Left hindlimb (tissue), 1 donor: ENCODE measurements around the gene USP17L17.
"Not testable (repeated sequence)": the region's sequence is repeated elsewhere in the genome, so short reads cannot be mapped to it uniquely, and the experiment has no call there.

Source experiments
- DNase-seq: peaks from one replicate; pipeline ENCODE4 v3.0.0-alpha.2; 2018

The USP17L17 gene, protein sequence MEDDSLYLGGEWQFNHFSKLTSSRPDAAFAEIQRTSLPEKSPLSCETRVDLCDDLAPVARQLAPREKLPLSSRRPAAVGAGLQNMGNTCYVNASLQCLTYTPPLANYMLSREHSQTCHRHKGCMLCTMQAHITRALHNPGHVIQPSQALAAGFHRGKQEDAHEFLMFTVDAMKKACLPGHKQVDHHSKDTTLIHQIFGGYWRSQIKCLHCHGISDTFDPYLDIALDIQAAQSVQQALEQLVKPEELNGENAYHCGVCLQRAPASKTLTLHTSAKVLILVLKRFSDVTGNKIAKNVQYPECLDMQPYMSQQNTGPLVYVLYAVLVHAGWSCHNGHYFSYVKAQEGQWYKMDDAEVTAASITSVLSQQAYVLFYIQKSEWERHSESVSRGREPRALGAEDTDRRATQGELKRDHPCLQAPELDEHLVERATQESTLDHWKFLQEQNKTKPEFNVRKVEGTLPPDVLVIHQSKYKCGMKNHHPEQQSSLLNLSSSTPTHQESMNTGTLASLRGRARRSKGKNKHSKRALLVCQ

DNA sequence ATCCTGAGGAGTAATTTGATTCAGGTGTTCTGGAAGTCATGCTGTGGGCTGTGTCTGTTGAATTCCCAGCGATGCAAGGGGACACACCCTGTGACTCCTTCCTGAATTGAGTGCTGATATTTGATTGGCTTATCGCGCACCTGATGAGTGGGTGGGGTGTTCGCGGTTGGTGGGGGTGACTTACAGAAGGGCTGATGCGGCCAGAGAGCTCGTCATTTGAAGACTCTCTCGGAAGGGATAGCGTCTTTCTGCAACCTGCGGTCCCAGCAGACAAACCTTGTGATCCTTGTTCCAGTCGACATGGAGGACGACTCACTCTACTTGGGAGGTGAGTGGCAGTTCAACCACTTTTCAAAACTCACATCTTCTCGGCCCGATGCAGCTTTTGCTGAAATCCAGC lies at the start of gene USP17L17:
TSS of gene USP17L17 (plus strand) at position 301 of the 400 bp plus-strand sequence. CDS start at position 301, 0 bp downstream.
- not testable (repeated sequence) for DNase-seq

DNA sequence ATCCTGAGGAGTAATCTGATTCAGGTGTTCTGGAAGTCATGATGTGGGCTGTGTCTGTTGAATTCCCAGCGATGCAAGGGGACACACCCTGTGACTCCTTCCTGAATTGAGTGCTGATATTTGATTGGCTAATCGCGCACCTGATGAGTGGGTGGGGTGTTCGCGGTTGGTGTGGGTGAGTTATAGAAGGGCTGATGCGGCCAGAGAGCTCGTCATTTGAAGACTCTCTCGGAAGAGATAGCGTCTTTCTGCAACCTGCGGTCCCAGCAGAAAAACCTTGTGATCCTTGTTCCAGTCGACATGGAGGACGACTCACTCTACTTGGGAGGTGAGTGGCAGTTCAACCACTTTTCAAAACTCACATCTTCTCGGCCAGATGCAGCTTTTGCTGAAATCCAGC lies 33.3 kb upstream of the USP17L17 start, which contains the start of gene USP17L10:
TSS of gene USP17L10 (plus strand) at position 301 of the 400 bp plus-strand sequence. CDS start at position 301, 0 bp downstream.
- DNase-seq: not testable (repeated sequence)

DNA sequence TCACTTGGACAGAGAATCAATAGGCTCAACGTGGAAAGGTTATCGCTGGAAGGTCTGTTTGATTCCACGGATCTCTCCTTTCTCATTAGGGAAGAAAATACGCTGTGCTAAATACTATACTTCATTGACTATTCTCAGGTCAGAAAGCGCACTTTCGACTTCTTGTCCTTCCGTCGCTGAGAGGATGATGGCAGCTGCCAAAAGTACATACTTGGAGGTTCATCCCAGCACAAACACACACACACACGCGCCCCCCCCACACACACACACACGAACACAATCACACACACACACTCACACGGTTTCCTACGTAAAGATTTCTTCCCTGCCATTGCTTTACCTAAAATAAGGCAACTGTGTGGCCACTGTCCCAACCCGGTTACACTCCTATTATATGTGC lies 29.0 kb upstream of the USP17L17 start:
- not testable (repeated sequence) for DNase-seq

DNA sequence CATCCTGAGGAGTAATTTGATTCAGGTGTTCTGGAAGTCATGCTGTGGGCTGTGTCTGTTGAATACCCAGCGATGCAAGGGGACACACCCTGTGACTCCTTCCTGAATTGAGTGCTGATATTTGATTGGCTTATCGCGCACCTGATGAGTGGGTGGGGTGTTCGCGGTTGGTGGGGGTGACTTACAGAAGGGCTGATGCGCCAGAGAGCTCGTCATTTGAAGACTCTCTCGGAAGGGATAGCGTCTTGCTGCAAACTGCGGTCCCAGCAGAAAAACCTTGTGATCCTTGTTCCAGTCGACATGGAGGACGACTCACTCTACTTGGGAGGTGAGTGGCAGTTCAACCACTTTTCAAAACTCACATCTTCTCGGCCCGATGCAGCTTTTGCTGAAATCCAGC lies 28.6 kb upstream of the USP17L17 start, which contains the start of gene USP17L11:
TSS of gene USP17L11 (plus strand) at position 301 of the 400 bp plus-strand sequence. CDS start at position 301, 0 bp downstream.
- DNase-seq: not testable (repeated sequence)

DNA sequence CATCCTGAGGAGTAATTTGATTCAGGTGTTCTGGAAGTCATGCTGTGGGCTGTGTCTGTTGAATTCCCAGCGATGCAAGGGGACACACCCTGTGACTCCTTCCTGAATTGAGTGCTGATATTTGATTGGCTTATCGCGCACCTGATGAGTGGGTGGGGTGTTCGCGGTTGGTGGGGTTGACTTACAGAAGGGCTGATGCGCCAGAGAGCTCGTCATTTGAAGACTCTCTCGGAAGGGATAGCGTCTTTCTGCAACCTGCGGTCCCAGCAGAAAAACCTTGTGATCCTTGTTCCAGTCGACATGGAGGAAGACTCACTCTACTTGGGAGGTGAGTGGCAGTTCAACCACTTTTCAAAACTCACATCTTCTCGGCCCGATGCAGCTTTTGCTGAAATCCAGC lies 23.8 kb upstream of the USP17L17 start, which contains the start of gene USP17L12:
TSS of gene USP17L12 (plus strand) at position 301 of the 400 bp plus-strand sequence. CDS start at position 301, 0 bp downstream.
- not testable (repeated sequence) for DNase-seq

DNA sequence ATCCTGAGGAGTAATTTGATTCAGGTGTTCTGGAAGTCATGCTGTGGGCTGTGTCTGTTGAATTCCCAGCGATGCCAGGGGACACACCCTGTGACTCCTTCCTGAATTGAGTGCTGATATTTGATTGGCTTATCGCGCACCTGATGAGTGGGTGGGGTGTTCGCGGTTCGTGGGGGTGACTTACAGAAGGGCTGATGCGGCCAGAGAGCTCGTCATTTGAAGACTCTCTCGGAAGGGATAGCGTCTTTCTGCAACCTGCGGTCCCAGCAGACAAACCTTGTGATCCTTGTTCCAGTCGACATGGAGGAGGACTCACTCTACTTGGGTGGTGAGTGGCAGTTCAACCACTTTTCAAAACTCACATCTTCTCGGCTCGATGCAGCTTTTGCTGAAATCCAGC lies 19.1 kb upstream of the USP17L17 start, which contains the start of gene USP17L13:
TSS of gene USP17L13 (plus strand) at position 301 of the 400 bp plus-strand sequence. CDS start at position 301, 0 bp downstream.
- not testable (repeated sequence) for DNase-seq

DNA sequence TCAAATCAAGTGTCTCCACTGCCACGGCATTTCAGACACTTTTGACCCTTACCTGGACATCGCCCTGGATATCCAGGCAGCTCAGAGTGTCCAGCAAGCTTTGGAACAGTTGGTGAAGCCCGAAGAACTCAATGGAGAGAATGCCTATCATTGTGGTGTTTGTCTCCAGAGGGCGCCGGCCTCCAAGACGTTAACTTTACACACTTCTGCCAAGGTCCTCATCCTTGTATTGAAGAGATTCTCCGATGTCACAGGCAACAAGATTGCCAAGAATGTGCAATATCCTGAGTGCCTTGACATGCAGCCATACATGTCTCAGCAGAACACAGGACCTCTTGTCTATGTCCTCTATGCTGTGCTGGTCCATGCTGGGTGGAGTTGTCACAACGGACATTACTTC lies 13.4 kb upstream of the USP17L17 start:
- DNase-seq: not testable (repeated sequence)

DNA sequence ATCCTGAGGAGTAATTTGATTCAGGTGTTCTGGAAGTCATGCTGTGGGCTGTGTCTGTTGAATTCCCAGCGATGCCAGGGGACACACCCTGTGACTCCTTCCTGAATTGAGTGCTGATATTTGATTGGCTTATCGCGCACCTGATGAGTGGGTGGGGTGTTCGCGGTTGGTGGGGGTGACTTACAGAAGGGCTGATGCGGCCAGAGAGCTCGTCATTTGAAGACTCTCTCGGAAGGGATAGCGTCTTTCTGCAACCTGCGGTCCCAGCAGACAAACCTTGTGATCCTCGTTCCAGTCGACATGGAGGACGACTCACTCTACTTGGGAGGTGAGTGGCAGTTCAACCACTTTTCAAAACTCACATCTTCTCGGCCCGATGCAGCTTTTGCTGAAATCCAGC lies 9.6 kb upstream of the USP17L17 start, which contains the start of gene USP17L15:
TSS of gene USP17L15 (plus strand) at position 301 of the 400 bp plus-strand sequence. CDS start at position 301, 0 bp downstream.
- DNase-seq: not testable (repeated sequence)

DNA sequence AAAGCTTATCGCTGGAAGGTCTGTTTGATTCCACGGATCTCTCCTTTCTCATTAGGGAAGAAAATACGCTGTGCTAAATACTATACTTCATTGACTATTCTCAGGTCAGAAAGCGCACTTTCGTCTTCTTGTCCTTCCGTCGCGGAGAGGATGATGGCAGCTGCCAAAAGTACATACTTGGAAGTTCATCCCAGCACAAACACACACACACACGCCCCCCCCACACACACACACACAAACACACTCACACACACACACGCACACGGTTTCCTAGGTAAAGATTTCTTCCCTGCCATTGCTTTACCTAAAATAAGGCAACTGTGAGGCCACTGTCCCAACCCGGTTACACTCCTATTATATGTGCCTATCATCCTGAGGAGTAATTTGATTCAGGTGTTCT lies 5.2 kb upstream of the USP17L17 start:
- DNase-seq: not testable (repeated sequence)

DNA sequence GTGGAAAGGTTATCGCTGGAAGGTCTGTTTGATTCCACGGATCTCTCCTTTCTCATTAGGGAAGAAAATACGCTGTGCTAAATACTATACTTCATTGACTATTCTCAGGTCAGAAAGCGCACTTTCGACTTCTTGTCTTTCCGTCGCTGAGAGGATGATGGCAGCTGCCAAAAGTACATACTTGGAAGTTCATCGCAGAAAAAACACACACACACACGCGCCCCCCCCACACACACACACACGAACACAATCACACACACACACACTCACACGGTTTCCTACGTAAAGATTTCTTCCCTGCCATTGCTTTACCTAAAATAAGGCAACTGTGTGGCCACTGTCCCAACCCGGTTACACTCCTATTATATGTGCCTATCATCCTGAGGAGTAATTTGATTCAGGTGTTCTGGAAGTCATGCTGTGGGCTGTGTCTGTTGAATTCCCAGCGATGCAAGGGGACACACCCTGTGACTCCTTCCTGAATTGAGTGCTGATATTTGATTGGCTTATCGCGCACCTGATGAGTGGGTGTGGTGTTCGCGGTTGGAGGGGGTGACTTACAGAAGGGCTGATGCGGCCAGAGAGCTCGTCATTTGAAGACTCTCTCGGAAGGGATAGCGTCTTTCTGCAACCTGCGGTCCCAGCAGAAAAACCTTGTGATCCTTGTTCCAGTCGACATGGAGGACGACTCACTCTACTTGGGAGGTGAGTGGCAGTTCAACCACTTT lies 4.4 kb downstream of the USP17L17 start, which contains the start of gene USP17L18:
TSS of gene USP17L18 (plus strand) at position 678 of the 728 bp plus-strand sequence. CDS start at position 678, 0 bp downstream.
- DNase-seq: not testable (repeated sequence)

DNA sequence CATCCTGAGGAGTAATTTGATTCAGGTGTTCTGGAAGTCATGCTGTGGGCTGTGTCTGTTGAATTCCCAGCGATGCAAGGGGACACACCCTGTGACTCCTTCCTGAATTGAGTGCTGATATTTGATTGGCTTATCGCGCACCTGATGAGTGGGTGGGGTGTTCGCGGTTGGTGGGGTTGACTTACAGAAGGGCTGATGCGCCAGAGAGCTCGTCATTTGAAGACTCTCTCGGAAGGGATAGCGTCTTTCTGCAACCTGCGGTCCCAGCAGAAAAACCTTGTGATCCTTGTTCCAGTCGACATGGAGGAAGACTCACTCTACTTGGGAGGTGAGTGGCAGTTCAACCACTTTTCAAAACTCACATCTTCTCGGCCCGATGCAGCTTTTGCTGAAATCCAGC lies 9.4 kb downstream of the USP17L17 start, which contains the start of gene USP17L19:
TSS of gene USP17L19 (plus strand) at position 301 of the 400 bp plus-strand sequence. CDS start at position 301, 0 bp downstream.
- not testable (repeated sequence) for DNase-seq

DNA sequence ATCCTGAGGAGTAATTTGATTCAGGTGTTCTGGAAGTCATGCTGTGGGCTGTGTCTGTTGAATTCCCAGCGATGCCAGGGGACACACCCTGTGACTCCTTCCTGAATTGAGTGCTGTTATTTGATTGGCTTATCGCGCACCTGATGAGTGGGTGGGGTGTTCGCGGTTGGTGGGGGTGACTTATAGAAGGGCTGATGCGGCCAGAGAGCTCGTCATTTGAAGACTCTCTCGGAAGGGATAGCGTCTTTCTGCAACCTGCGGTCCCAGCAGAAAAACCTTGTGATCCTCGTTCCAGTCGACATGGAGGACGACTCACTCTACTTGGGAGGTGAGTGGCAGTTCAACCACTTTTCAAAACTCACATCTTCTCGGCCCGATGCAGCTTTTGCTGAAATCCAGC lies 14.1 kb downstream of the USP17L17 start, which contains the start of gene USP17L20:
TSS of gene USP17L20 (plus strand) at position 301 of the 400 bp plus-strand sequence. CDS start at position 301, 0 bp downstream.
- DNase-seq: not testable (repeated sequence)

DNA sequence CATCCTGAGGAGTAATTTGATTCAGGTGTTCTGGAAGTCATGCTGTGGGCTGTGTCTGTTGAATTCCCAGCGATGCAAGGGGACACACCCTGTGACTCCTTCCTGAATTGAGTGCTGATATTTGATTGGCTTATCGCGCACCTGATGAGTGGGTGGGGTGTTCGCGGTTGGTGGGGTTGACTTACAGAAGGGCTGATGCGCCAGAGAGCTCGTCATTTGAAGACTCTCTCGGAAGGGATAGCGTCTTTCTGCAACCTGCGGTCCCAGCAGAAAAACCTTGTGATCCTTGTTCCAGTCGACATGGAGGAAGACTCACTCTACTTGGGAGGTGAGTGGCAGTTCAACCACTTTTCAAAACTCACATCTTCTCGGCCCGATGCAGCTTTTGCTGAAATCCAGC lies 18.9 kb downstream of the USP17L17 start, which contains the start of gene USP17L21:
TSS of gene USP17L21 (plus strand) at position 301 of the 400 bp plus-strand sequence. CDS start at position 301, 0 bp downstream.
- DNase-seq: not testable (repeated sequence)

DNA sequence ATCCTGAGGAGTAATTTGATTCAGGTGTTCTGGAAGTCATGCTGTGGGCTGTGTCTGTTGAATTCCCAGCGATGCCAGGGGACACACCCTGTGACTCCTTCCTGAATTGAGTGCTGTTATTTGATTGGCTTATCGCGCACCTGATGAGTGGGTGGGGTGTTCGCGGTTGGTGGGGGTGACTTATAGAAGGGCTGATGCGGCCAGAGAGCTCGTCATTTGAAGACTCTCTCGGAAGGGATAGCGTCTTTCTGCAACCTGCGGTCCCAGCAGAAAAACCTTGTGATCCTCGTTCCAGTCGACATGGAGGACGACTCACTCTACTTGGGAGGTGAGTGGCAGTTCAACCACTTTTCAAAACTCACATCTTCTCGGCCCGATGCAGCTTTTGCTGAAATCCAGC lies 23.6 kb downstream of the USP17L17 start, which contains the start of gene USP17L22:
TSS of gene USP17L22 (plus strand) at position 301 of the 400 bp plus-strand sequence. CDS start at position 301, 0 bp downstream.
- DNase-seq: not testable (repeated sequence)

DNA sequence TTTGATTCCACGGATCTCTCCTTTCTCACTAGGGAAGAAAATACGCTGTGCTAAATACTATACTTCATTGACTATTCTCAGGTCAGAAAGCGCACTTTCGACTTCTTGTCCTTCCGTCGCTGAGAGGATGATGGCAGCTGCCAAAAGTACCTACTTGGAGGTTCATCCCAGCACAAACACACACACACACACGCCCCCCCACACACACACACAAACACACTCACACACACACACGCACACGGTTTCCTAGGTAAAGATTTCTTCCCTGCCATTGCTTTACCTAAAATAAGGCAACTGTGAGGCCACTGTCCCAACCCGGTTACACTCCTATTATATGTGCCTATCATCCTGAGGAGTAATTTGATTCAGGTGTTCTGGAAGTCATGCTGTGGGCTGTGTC lies 28.0 kb downstream of the USP17L17 start:
- not testable (repeated sequence) for DNase-seq
